ENCODE data around the gene DNAJC5. TPM values are rescaled to one million over a fixed set of nuclear protein-coding genes. Genes with fewer than 3 reads are reported as not detected.

The DNAJC5 gene
- total and polyA plus RNA-seq, 2 of the 8 experiments (the other 6 are each of a cell fraction or from before 2014, with no cell fraction given), result 19.2 to 31.2 TPM

- FAIRE-seq (no peak), DNase-seq (ENCODE audit: low read depth in 1 of 2, low spot score in 2 of 2) (peak in 1 of 2 experiments; percentile 80)
- H3K4me1 ChIP-seq (replicated peaks in 1 of 4; ENCODE audit: control insufficient read depth in 3 of 4, insufficient read depth in 4 of 4, low read length in 3 of 4), result peaks cover 0 to 6% (median under 1%) of the 10 kb centered on the region in 4 experiments; a peak in 3 of 7 replicates
- H3K23ac ChIP-seq (ENCODE audit: insufficient read length), result no peak overlapping the region
- no peak overlapping the region for H4K8ac ChIP-seq (ENCODE audit: extremely low read depth, insufficient read depth, low read length)
- no peak overlapping the region for H3K18ac ChIP-seq (ENCODE audit: extremely low read depth, low read length)
- no peak overlapping the region for H2AK5ac ChIP-seq (ENCODE audit: low read depth, low read length)
- H3K23me2 ChIP-seq (ENCODE audit: low read depth, low read length), result peaks cover 2% of the 10 kb centered on the region; the same call in 1 of the 2 replicates
- H2BK20ac ChIP-seq (ENCODE audit: low read length), result no peak overlapping the region
- H3K56ac ChIP-seq (replicated peaks; ENCODE audit: insufficient read length, low read depth, low read length), result no peak overlapping the region
- no peaks in the 10 kb centered on the region for H3K79me2 ChIP-seq (ENCODE audit: control insufficient read depth in 1 of 2, insufficient read depth in 2 of 2, low read length in 2 of 2)
- no peak overlapping the region for H3K27ac ChIP-seq (ENCODE audit: low read depth, low read length)
- no peak overlapping the region for H3K4me3 ChIP-seq (ENCODE audit: extremely low read depth in 1 of 4, insufficient read depth in 2 of 4, low read depth in 3 of 4, low read length in 4 of 4)
- no peak overlapping the region for H2AFZ ChIP-seq (ENCODE audit: low read length)
- no peak overlapping the region for H4K5ac ChIP-seq (ENCODE audit: insufficient read length, low read depth, low read length)
- TF ChIP-seq TAF7 (optimal IDR thresholded peaks at IDR 0.05; ENCODE audit: borderline replicate concordance, low read depth, low read length) (no peak), CTCF (IDR thresholded peaks at IDR 0.05; ENCODE audit: control extremely low read depth in 1 of 3, insufficient read depth in 1 of 3, low read depth in 1 of 3, low read length in 3 of 3) (peak; percentile 61 to 79 (median 76)), CHD2 (IDR thresholded peaks at IDR 0.05; ENCODE audit: low read length) (no peak), RAD21 (IDR thresholded peaks at IDR 0.05 in 1 of 2, conservative IDR thresholded peaks at IDR 0.05 in 1 of 2; ENCODE audit: low read depth in 2 of 2, low read length in 2 of 2) (peak; percentile 42 to 52; a peak in 3 of 4 replicates)
- TF ChIP-seq, protein P1, sequence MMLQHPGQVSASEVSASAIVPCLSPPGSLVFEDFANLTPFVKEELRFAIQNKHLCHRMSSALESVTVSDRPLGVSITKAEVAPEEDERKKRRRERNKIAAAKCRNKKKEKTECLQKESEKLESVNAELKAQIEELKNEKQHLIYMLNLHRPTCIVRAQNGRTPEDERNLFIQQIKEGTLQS (IDR thresholded peaks at IDR 0.05; ENCODE audit: insufficient read depth, low read depth, low read length), result no peak
- TF ChIP-seq, protein P2, sequence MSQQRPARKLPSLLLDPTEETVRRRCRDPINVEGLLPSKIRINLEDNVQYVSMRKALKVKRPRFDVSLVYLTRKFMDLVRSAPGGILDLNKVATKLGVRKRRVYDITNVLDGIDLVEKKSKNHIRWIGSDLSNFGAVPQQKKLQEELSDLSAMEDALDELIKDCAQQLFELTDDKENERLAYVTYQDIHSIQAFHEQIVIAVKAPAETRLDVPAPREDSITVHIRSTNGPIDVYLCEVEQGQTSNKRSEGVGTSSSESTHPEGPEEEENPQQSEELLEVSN (IDR thresholded peaks at IDR 0.05), result no peak
- no peaks in the 10 kb centered on the region for H3K27me3 ChIP-seq (replicated peaks in 1 of 4; ENCODE audit: control insufficient read depth in 3 of 4, extremely low read depth in 1 of 4, insufficient read depth in 3 of 4, low read length in 3 of 4)
- H3K4me2 ChIP-seq (ENCODE audit: insufficient read depth in 1 of 2, low read depth in 2 of 2, low read length in 2 of 2), result no peak overlapping the region
- H2BK12ac ChIP-seq (ENCODE audit: low read depth, low read length), result no peak overlapping the region; the same call in 1 of the 2 replicates
- H3K79me1 ChIP-seq (ENCODE audit: low read depth, low read length), result 0 out of 2 replicates have a peak, but pooled peaks cover 2% of the 10 kb centered on the region
- H3K4ac ChIP-seq (replicated peaks; ENCODE audit: insufficient read length, low read depth, low read length), result no peak overlapping the region
- peaks cover 8 to 14% of the 10 kb centered on the region in 2 experiments for H4K20me1 ChIP-seq (replicated peaks in 1 of 2; ENCODE audit: control insufficient read depth in 1 of 2, insufficient read depth in 2 of 2, low read length in 2 of 2)
- WGBS, 2 experiments (ENCODE audit: extremely low coverage in 1 of 2, insufficient coverage in 1 of 2, insufficient read length in 1 of 2, insufficient replicate concordance in 2 of 2, low coverage in 1 of 2, low lambda C conversion rate in 2 of 2, missing lambda C conversion rate in 1 of 2), result 91% methylated on average over 37 of the region's 37 CpGs; no CpG with 5 or more reads in 1 of the 2 experiments
- CTCF ChIA-PET (ENCODE audit: partially characterized antibody), result interaction anchor here (0.6 to 7.7 kb wide), 24 partner anchors 9 to 1000 kb away, joined by 3 to 58 read pairs (median 4); partner anchors contain the start of genes PRPF6 and SAMD10
- POLR2A ChIA-PET (ENCODE audit: partially characterized antibody), result interaction anchor here (0.9 to 1.4 kb wide), 4 partner anchors 10 to 196 kb away, joined by 3 to 7 read pairs (median 4); partner anchors contain the start of gene TPD52L2
- no peaks in the 10 kb centered on the region for H3K9me3 ChIP-seq (ENCODE audit: insufficient read depth in 2 of 2, low read depth in 1 of 2, low read length in 1 of 2)
- H4K91ac ChIP-seq (replicated peaks; ENCODE audit: insufficient read length, low read length), result no peak overlapping the region
- no peak overlapping the region for H2BK15ac ChIP-seq (ENCODE audit: low read length)
- H2BK120ac ChIP-seq (replicated peaks; ENCODE audit: low read depth, low read length), result no peak overlapping the region
- H3K14ac ChIP-seq (ENCODE audit: insufficient read length), result no peak overlapping the region
- H3K36me3 ChIP-seq (ENCODE audit: control insufficient read depth in 2 of 4, insufficient read depth in 4 of 4, low read length in 3 of 4), result peaks cover 2 to 12% (median 9%) of the 10 kb centered on the region in 4 experiments; a peak in 4 of 8 replicates
- no peak overlapping the region for H3K9ac ChIP-seq (replicated peaks in 1 of 4; ENCODE audit: extremely low read depth in 1 of 4, low read depth in 3 of 4, low read length in 3 of 4)
- H2BK5ac ChIP-seq (ENCODE audit: low read depth, low read length), result no peak overlapping the region
These were observed 39.5 kb downstream of the DNAJC5 start for GRCh38 chr20:63934271-63935068.

Data from H1 (cell line).